Left lobe of liver (tissue), 2 donors: ENCODE measurements around the gene SUSD4. TPM values are rescaled to one million over a fixed set of nuclear protein-coding genes. Genes with fewer than 3 reads are reported as not detected.

Experiments
- ATAC-seq: fragments of 200-7000 bp; cut with Tn5 transposase; one replicate; pipeline ENCODE4 v1.9.1; 2020; ENCODE audit warnings: mild to moderate bottlenecking, moderate library complexity
- DNase-seq: peaks from one replicate; pipeline ENCODE4 v3.0.0-alpha.2; 2020; ENCODE audit warnings: low spot score
- total RNA-seq: library from RNA; stranded (reverse); gene quantifications from one replicate; pipeline ENCODE4 v1.2.1, GENCODE V29; 2021
- donor health status: DM: no; HTN: no; CAD: no; lungs with moderate emphysema.
- donor health status: DM: no; HTN: yes; CAD: no.

Gene SUSD4
- total RNA-seq, 1 donor from 2014 or later, result 1.3 TPM

DNA sequence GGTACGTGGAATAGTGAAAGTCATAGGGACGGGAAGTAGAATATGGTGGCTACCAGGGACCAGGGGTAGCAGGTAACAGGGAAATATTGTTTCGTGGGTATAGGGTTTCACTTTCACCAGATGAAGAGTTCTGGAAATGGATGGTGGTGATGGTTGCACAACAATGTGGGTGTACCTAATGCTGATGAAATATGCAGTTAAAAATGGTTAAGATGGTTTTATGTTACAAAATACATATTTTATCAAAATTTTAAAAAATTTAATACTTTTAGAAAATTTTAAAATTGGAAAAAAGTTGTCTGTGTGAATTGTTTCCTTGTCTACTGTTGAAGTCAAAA, 165.4 kb downstream of the SUSD4 start:
- ATAC-seq (no peak), DNase-seq (no peak)

DNA sequence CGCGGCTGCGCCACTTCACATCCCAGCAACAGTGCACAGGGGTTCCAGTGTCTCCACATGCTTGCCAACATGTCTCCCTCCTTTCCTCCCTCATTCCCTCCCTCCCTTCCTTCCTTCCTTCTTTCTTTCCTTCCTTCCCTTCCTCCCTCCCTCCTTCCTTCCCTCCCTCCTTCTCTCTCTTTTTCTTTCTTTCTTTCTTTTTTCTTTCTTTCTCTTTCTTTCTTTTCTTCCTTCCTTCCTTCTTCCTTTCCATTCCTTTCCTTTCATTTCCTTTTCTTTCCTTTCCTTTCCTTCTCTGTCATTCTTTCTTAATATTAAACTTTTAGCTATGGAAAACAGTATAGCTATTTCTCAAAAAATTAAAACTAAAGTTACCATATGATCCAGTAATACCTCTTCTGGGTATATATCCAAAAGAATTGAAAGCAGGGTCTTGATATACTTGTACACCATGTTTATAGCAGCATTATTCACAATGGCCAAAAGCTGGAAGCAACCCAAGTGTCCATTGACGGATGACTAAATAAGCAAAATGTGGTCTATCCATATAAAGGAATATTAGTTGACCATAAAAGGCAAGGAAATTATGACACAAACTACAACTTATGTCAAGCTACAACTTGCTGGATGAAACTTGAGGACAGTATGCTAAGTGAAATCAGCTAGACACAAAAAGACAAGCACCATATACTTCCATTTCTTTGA, 165.9 kb downstream of the SUSD4 start:
- ATAC-seq (no peak), DNase-seq (no peak)

DNA sequence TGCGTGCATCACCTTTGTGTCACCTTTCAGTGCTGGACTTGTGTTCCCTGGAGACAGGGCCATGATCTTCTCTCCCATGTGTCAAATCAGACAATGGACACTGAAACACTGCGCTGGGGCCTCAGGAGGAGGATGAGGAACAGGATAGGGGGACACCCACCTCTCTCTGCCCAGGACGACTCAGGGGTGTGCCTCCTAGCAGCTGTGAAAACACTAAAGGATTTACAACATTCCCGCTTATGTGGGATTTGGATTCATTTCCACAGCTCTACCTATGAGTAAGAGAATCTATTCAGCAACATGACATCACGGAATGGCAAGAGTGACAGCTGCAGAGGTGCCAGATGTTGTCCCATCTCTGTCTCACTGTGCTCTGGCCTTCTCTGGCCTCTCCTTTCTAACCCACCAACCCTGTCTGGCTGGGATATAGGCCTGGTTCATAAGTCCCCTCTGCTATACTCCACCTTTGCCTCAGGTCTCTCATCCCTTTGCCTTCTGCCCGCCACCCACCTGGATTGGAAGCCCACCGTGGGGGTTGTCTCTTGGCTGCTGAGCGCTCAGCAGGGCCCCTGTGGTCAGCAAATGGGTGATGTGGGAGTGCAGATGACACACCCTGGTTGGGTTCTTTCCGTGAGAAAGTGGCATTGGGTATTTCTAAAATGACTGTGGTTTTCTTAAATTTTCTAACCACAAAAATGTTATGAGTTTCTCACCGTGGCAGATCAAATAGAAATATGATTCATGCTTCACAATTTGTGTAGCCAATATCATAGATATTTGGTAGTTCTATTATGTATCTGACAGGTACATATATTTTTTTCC, 173.9 kb downstream of the SUSD4 start:
- ATAC-seq (no peak), DNase-seq (peak; percentile 38)

DNA sequence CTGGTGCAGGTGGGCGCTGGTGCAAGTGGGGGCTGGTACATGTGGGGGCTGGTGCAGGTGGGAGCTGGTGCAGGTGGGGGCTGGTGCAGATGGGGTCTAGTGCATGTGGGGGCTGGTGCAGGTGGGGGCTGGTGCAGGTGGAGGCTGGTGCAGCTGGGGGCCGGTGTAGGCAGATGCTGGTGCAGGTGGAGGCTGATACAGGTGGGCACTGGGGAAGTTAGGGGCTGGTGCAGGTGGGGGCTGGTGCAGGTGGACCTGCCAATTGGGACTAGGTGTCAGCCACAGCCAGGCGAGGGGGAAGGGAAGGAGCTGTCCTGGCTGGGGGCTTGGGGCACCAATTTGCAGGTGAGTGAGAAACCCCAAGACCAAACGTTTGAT, 174.5 kb downstream of the SUSD4 start:
- DNase-seq (no peak), ATAC-seq (no peak)

DNA sequence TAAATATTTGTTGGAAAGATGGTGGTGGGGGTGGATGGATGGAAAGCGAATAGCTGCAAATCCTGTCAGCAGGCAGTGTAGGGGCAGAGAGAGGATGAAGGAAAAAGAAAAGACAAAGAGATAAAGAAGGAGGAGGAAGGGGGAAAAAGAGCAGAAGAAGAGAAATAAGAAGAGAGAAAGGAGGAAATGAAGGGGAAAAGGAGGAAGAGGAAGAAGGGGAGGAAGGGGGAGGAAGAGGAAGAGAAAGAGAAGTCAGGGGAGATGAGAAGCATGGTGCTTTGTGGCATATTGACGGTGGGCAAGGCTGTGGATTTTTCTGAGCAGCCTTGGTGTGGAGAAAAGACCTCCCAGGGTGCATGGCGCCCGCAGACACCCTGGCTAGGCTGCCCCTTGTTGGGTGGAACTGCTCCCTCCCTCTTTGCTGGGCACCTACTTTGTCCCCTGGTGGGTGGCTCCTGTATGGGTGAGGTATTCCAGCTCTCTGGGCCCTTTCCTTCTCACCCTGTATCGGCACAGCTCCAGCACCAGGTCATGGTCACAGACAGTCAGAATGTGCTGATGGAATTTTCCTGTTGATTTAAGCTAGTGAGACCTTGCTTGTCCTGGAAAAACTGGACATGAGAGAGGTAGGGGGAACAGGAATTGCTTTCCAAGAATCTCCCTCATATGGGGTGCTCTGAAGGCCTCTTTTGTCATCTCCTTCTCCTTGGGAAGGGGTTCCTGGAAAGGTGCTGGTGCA, 175.2 kb downstream of the SUSD4 start:
- peak; percentile 73 for ATAC-seq
- DNase-seq, result peak; percentile 49

DNA sequence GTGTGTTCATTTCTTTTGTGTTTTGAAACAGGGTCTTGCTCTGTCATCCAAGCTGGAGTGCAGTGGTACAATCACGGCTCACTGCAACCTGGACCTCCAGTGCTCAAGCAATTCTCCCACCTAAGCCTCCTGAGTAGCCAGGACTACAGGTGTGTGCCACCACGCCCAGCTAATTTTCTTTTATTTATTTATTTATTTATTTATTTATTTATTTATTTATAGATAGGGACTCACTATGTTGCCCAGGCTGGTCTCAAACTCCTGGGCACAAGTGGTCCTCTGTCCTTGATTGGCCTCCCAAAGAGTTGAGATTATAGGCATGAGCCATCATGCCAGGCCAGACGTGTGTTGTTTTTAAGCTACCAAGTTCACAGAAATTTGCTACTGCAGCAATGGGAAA, 177.2 kb downstream of the SUSD4 start:
- ATAC-seq (no peak), DNase-seq (no peak)

DNA sequence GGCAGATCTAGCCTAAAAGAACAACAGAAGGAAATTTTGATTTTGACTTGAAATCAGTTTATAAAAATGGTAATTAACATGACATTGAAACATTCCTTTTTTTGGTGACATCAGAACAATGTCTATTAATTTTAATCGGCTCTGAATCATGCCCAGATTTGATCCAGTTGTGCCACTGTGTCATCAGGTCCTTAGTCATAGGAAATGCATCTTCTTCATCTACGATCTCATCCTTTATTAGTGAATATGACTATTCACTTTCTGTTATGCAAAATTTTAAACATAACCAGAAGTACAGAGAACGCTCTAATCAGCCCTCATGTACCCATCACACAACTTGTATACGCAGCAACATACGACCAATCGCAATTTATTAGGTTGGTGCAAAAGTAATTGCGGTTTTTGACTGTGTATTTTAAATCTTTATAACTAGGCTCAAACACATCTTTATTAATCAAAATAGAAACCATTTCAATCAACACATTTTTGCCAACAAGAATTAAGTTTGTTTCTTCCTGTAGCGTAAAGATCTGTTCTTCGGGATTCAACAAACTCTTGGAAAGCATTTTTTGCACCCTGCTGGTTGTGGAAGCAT, 180.6 kb downstream of the SUSD4 start:
- ATAC-seq (no peak), DNase-seq (no peak)

DNA sequence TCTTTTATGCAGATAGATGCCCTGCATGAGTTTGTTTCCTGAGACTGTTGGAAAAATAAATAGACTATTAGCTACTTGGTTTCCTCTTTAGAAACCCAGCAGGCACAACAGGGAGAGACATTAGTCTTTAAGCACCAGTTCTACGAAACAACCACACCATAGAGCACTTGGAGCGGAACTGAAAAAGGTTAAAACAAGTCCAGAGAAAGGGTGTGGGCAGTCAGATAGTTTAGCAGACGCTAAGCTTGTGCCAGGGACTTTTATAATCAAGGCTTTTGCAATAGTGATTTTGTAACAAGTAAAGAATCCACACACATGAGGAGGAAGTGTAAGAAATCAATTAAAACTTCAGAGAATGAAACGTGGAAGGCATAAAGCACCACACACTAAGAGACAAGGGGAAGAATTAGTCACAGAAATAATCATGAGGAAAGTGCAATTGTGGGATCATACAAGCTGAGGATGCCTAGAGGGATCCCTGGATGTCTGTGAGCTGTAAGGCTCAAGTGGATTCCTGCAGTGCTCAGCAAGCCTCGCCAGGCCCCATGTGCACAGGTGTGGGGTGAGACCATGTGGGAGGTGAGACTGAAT, 183.2 kb downstream of the SUSD4 start:
- ATAC-seq (peak; percentile 80), DNase-seq (peak; percentile 45)

DNA sequence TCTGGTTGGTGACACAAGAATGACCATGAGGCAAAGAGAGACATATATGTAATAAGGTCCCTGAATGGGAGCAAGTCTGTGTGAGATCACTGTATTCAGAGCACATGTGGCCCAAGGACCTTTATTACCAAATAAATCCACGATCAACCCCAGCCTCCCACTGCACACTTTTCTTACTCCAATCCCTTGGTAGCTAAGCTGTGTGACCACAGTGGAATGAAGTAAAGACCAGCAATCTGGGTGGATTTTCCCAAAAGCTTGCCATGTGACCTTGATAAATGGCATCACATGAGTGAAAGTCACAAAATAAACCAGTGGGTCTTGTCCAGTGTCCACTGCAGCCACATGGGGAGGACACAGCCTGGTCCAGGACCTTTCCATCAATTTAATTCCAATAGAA, 184.2 kb downstream of the SUSD4 start:
- DNase-seq, result no peak
- ATAC-seq, result no peak

DNA sequence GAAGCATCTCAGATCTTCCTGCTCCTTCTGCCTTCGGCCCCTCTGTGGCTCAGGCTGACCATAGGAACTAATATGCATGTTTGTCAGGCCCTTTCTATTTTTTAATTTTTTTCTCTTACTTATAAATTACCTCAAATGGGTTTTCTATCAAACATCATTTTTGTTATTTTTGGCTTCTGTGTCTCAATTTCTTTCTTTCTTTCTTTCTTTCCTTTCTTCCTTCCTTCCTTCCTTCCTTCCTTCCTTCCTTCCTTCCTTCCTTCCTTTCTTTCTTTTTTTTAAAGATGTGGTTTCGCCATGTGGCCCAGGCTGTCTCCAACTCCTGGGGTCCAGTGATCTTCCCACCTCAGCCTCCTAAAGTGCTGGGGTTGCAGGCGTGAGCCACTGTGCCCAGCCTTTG, 184.7 kb downstream of the SUSD4 start:
- DNase-seq, result no peak
- ATAC-seq, result no peak

DNA sequence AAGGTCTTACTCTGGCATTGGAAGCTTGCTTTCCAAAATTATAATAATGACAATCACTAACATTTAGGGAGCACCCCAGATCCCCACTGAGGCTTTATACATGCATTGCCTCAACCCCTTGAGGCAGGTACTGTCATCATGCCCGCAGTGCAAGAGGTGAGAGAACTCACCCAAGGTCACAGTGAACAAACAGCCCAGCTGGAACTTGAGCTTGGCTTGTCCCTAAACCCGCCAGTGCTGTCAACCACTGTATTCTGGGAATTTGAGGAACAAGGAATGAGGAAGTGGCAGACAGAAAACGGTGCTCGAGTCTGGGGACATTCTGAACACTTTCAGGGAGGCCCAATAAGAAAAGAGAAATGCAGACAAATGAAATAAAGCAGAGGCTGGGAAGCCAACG, 186.3 kb downstream of the SUSD4 start:
- ATAC-seq, result peak; percentile 81
- peak; percentile 82 for DNase-seq

DNA sequence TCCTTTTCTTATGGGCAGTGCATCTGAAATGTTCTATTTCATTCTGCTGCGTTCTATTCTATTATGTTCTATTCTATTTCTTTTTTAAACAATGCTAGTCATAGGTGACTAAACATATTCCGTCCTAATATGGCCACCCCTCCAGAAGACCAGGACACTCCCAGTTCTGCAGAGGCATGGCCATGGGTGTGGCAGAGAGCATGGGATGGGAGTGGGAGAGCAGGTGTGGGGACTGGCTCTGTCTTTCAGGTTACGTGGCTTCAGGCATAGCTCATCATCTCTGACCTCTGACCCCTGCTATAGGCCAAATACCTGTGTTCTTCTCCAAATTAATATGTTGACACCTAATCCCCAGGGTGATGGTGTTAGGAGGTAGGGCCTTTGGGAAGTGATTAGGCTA, 187.5 kb downstream of the SUSD4 start:
- no peak for ATAC-seq
- peak; percentile 40 for DNase-seq

DNA sequence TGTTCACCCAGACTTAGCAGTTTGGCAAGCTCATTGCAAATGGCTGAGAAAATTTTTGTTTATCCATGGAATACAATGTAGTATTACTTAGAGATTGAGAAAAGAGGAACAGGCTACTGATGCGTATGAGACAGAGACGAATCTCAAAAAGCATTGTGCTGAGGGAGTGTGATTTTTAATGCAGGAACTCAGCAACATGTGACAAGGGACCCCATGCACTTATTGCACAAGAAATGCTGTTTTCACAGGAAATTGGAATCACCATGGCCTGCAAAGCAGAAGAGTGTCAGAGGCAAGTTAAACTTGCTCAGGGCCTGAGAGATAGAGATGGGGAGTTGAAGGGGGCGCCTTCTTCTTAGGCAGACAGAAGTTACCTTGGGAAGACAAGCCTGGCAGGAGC, 188.3 kb downstream of the SUSD4 start:
- DNase-seq (peak; percentile 37), ATAC-seq (peak; percentile 10)

DNA sequence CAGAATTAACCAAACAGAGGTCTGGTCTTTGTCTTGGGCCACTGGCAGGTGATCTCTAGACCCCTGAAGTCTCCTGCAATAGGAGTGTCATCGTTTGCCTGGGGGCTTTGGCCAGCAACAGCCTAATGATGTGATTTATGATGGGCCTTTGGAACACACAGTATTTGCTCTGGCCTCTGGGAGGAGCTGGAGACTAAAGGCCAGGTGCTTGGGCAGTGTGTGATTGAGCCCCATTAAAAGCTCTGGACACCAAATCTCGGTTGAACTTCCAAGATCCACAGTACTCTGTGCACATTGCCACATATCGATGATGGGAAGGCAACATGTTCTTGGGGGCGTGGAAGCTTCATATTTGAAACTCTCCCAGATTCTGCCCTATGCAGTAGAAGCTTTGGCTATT, 188.9 kb downstream of the SUSD4 start:
- DNase-seq, result peak; percentile 73
- ATAC-seq, result peak; percentile 92

Other genes with a start within 250 kb of the SUSD4 start
- gene TLR5, start 220.9 kb downstream of the SUSD4 start, total RNA-seq, result 1.1 TPM
- not detected for gene CCDC185, start 29.2 kb upstream of the SUSD4 start, total RNA-seq